Astrocyte of the hippocampus (primary cell): Measurements from ENCODE around the gene KAZN.

ENCODE experiments used
- DNase-seq: peaks from one replicate; pipeline ENCODE4 v3.0.0; 2011; ENCODE audit warnings: low read depth, low spot score

KAZN gene

DNA sequence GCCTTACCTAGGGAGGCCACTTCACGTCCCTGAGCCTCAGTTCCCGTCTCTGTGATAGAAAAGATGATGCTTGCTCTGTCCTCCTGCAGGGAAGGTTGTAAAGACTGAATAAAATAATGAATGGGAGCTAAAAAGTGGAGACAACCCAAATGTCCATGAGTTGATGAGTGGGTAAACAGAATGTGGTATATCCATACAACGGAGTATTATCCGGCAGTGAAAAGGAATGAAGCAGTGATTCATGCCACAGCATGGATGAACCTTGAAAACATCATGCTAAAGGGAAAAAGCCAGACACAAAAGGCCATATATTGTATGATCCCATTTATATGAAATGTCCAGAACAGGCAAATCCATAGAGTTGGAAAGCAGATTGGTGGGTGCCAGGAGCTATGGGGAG, 77.9 kb downstream of the KAZN start:
- DNase-seq, result no peak

DNA sequence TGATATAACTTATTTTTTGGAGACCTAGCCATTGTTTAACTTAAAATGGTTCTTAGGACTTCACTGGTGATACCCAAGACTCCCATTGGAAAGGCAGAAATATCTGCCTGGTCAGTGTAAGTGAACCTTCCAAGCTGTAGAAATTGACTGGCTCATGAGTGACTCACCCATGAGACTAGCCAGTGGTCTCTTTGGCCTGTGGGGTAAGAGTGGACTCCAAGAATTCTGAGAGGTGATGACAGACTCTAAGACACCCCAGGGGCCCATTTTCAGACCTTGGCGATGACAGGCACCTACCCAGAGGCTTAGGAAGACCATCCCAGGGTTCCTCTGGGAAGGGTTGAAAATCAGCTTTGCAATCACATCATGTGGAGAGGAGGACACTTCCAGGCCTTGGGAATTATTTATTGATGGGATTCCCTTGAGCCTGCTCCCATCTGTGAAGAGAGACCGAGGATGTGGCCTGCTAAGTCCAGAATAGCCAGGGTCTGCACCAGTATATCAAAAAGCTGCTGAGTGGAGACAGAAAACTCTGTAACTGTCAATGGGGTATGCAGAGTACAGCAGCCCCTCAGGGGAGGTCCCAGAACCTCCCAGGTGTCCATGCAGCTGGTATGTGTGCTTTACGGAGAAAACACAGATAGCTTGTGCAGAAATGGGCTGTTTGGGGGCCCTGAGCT, 78.9 kb downstream of the KAZN start:
- no peak for DNase-seq

DNA sequence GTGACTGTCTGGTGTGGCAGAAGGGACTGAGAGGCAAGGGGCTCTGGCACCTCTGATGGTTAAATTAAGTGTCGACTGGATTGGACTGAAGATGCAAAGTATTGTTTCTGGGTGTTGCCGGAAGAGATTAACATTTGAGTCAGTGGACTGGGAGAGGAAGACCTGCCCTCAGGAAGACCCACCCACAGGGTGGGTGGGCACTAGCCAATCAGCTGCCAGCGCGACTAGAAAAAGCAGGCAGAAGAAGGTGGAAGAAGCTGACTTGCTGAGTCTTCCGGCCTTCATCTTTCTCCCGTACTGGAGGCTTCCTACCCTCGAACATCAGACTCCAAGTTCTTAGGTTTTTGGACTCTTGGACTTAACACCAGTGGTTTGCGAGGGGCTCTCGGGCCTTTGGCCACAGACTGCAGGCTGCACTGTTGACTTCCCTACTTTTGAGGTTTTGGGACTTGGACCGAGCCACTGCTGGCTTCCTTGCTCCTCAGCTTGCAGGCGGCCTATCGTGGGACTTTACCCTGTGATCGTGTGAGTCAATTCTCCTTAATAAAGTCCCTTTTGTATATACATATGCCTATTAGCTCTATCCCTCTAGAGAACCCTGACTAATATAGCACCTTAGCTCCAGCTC, 79.6 kb downstream of the KAZN start:
- DNase-seq, result no peak

DNA sequence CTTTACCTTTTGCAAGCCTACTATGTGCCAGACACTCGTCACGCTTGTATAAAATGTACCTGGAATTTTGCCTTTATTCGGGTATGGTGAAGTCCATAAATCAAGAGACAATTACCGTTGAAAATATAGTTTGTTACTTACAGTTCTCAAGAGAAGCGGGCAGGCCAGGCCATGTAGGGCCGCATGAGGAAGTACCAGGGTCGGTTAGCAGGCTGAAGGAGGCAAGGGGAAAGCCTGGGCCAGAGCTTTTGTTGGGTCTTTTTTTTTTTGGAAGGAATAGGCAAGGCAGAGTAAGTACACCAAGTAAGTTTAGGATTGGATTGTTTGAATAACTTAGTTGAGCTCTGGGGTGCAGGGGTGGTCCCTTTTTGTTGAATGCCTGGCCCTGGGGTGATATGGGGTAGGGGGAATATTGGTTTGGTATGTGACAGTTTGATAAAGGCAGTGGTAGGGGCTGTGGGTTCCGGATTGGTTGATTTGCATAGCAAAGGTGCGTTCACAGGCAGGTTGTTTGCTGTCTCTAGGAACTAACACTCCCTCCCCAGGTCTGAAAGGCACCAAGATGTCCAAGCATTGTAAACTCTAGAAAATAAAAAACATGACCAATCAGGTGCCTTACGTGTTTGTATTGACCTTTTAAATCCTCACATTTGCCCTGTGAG, 80.7 kb downstream of the KAZN start:
- DNase-seq, result no peak

DNA sequence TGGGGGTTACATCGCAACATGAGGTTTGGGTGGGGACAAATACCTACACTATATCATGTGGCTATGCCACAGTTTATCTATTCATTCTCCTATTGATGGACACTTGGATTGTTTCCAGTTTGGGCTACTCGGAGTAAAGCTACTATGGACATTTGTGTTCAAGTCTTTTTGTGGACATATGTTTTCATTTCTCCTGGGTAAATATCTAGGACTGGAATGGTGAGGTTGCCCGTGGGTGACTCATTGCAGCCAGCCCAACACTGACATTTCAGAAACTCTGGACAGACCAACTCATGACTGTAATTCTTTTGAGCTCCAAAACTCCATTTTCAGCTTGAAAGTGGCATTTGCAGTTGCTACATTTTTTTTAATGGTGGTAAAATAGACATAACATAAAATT, 82.7 kb downstream of the KAZN start:
- DNase-seq, result peak; percentile 67

DNA sequence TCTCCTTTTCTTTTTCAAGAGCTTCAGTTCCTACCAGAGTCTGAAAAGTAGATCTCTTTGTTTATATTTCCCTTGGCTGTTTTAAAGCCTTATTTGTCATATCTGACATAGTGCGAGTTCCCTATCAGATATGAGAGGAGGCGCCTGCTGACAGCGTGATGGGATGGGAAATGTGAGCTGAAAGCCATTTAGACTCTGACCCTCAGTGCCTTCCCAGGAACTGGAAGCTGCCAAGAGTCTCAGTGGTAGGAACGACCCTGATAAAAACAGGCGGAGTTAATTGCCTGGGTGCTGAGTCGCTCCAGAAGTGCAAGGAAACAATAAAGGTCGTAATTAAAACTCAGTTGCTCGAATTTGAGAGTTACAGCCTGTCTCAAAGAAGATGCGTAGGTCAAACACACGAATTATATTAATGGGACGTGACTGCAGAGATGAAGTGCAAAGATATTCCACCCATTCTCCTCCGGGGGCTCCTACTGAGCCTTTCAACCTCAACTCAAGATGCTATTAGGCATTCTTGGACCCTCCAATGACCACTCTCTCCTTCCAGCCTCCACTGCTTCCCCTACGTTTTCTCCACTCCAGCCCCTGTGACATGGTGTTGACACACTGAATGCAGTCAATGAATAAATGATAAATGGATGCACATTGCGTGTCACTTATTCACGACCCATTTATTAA, 84.6 kb downstream of the KAZN start:
- DNase-seq, result no peak

DNA sequence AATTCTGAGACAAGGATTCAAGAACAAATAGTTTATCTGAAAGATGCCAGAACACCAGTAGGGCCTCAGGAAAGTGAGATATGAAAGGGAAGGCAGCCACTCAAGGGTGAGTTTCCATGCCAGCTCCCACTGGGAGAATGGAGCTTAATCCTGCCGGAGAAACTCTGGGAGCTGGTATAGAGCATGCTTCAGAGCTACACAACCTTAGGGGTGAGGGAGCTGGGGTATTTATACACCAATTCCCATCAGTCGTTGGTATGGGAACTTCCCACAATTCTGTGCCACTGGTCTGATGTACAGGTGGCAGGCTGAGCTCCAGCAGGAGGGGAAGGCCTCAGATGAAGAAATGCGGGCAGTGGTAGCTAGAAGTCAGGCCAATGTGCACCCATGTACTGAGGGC, 86.6 kb downstream of the KAZN start:
- no peak for DNase-seq

DNA sequence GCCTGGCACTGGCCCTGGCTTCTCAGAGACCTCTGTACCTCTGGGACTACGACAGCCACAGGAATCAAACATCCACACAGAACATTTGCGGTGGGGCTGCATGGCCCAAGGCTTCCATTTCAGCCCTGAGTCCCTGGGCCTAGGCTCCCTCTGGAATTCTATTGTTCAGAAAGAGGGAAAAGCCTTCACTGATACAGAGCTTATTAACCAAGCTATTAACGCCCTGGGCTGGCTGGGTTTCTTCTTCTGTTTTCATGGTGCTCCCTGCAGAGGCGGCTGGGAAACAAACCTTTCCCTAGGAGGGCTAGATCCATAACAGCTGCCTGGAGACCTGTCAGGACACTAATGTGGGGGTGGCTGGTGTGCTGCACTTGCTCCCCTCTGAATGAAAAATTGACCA, 88.2 kb downstream of the KAZN start:
- no peak for DNase-seq

DNA sequence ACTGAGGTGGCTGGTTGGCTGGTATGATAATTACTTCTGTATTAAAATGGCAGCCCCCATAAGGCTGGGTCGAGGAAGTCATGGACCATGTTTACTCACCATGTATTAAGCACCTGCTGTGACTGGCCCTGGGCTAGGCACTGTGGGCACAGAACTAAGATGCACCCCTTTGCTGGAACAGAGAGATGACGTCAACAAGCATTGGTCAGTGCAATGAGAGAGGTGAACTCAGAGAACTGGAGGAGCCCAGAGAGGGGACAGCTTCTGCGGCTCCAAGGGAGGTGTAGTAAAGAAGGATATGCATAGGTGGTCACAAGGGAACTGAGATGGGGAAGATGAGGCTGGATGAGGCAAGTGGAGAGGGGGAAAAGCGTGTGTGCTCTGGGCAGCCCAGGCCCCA, 88.7 kb downstream of the KAZN start:
- DNase-seq, result no peak

DNA sequence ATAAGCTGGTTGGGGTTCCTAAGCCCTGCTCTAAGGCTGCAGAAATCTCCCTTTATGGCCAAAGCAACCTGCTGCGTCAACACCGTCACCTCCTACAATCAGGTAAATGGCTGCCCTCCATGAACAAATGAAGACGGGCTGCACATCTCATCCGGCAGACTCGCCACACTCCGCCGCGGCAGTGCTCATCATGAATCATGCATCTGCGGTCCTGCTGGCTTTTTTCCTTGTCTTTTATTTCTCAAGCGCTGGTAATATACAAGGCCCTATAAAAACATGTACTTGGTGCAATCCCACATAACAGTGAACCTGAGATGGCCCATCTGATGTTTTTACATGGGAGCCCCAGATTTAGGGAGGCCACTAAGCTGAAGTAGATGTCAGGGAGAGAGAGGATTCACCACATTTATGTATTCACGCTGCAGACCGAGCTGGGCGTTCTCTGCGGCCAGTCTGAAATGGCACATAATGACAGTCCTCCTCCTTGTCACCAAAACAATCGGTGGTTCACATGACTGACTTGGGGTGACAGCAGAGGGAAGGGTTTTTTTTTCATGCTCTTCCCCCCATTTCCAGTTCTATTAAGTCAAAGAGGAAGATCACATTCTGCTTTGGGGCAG, 91.6 kb downstream of the KAZN start:
- DNase-seq, result peak; percentile 69

DNA sequence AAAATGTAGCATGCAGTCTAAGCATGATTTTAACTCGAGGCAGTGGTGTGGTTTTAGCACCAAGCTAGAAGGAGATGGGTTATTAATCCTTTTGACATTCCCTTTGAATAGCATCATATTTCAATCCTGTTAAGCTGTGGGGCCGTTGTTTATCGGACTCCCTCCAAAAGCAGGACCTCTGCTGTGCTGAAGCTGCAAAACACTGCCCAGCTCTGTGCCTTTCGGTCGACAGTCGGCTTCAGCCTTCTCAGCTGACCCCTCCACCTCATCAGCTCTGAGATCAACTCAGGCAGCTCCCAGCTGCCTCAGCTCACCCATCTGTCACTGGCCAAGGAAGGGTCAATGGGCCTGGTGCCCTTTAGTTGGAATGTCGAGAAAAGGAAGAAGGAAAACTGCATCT, 95.5 kb downstream of the KAZN start:
- no peak for DNase-seq

DNA sequence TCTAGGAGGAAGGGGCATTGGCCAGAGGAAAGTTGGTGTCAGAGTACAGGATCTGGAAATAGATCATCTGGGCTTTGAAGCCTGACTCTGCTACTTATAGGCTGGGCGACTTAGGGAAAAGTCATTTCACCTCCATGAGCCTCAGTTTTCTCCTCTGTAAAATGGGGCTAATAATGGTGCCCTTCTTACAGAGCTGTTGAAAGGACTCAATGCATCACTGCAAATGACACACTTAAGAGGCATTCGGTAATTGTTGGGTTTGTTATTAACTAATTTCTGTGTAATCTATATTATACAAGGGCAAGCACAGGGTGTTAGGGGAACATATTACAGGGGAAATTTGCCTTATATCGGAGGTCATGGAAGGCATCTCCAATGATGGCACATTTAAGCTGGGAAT, 96.1 kb downstream of the KAZN start:
- no peak for DNase-seq

DNA sequence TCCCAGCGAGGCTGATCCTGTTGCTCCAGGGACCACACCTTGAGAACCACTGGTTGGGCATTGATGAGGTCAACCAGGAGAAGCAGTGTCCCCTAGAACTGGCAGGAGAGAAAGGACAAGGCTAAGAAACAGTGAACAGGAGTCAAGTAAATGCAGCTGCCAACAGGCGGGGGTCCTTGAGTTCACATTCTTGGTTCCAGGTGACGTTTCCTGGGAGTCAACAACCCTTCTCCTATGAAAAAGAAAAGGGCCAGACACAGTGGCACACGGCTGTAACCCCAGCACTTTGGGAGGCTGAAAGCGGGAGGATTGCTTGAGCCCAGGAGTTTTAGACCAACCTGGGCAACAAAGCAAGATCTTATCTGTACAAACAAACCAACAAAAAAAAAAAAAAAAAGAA, 98.3 kb downstream of the KAZN start:
- DNase-seq, result no peak

DNA sequence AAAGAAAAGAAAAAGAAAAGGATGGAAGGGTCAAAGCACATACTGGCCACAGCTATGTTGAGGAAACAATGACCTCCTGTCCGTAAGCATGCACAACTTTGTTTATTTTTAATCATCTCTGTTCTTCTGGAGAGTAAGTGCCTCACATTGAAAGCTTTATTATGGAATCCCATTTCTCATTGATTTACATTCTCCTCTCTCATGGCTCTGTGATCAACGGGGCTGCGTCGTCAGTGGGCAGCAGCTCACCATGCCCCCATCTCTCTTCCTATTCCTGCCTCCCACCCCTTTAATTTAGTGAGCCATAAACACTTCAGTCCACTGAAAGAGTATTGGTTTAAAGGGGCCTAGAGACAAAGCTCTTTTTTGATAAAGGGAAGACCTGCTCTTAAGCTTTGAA, 98.9 kb downstream of the KAZN start:
- DNase-seq, result no peak

DNA sequence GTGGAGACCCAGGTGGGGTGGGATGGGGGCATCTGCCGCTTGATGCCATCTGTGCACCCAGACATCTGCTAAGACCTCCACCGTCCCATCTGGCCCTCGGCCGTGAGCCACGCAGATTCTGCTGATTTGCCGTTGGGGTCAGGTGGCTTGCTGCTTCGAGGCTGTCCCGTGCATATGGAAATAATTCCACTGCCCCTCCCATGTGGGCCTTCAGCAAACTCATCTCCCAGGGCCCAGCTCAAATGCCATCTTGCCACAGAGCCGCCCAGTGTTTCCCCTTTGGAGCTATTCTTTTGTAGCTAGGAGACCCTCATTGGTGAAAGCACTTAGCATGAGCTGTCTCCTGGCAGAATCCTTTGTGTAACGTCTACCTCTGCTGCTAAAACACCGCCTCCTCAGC, 99.8 kb downstream of the KAZN start:
- DNase-seq, result no peak

DNA sequence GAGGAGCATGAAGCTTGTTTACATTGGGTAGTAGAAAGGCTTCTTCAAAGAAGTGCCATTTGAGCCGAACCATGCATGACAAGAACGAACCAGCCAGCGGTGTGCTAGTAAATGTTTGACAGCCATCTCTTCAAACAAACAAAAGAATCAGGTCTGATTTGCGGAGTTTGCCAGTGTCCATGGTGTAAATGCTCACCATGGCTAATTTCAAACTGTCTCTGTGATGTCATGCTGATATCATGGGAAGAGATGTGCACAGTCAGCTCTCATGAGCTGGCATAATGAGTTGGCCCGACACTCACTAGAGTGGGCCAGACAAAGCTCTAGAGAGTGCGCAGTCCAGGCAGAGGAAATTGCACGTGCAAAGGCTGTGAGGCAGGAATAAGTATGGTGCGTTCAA, 101.1 kb downstream of the KAZN start:
- no peak for DNase-seq

DNA sequence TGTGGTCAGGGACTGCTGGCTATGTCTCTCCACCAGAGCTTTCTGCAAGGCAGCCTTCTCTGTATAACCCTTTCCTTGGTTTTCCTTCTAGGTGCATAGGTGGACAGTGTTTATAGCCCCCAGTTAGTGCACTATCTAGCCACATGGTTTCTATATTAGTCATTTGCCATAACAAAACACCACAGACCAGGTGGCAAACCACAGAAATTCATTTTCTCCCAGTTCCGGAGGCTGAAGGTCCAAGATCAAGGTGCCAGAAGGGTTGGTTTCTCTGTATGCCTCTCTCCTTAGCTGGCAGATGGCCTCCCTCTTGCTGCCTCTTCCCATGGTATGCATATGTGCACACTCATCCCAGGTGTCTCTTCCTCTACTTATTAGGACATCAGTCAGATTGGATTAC, 106.4 kb downstream of the KAZN start:
- DNase-seq, result no peak

DNA sequence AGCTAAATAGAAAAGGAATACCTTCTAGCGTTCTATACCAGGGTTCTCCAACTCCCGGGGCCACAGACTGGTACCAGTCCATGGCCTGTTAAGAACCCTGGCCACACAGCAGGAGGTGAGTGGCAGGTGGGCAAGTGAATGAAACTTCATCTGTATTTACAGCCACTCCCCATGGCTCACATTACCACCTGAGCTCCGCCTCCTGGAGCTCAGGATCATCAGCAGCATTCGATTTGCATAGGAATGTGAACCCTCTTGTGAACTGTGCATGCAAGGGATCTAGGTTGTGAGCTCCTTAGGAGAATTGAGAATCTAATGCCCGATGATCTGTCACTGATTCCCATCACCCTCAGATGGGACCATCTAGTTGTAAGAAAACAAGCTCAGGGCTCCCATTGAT, 107.3 kb downstream of the KAZN start:
- DNase-seq, result no peak

DNA sequence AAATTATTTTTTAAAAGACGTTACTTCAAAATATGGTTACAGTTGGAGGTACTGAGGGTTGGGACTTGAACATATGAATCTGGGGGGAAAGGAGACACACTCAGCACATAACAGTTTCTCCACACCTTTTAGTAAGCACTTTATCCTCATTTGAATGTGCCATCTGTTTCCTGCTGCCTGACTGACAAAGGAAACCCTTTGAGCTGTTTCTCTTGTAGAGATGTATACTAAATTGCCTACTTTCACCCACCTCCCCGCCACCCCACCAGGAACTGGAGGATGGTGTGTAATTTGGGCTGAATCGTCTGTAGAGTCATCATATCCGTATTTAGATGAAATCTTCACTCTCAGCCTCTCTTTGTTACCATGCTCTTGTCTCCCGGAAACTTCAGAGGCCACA, 108.1 kb downstream of the KAZN start:
- DNase-seq, result no peak

DNA sequence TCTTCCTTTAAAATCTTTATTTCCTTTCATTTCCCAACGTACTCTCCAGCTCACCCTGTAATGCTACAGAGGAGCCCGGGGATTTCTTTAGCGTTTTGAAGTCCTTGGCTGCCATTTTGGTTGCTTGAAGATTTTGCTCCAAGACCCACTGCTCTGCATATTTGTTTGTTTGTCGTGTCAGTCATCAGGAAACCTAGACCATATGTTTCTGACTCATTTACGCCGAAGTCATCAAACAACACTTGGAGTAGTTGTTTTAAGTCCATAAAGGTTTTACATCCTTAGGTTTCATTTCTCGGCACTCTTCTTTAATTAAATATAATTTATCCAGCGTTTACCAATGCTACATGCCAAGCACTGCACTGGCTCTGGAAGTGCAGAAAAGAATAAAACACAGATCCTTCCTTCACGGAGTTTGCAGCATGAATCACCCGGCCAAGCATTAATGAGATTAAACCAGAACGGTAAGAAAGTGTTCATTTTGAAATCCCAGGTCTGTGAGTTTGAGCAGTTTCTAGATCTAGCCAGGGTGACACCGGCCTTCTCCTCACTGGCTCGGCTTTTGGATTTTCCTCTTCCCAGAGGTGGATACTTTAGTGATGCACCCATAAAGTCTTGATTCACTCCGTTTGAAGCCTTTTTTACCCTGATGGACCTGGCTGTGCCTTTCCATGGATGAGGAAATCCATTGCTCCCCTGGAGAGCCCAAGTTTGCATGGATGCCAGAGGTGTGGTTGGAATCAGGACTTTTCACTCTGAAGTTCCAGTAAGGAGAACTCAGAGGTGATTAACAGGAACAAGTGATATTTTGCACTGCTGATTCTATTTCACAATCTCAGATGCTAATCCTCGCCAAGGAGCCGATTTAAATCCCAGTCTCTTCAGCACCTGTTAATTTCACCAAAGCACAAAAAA, 109.3 kb downstream of the KAZN start:
- peak; percentile 63 for DNase-seq

DNA sequence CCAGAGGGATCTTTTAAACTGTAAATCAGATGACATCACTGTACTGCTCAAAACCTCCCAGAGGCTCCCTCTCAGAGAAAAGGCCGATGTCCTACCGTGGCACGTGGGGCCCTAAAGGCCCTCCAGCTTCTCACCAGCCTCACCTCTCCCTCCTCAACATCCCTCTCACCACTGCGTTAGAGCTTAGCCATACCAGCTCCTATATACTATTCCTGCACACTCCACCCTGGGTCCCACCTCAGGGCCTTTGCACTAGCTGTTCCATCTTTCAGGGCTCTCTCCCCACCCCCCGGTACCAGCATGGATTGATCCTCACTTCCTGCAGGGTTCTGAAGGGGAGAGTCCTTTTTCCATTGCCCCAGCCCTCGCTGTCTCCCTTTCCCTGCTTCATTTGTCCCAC, 111.8 kb downstream of the KAZN start:
- DNase-seq, result no peak
